Thymus (tissue), 11 donors: Measurements from ENCODE around the gene BRSK1. TPM values are rescaled to one million over a fixed set of nuclear protein-coding genes. Genes with fewer than 3 reads are reported as not detected.
"Not testable (repeated sequence)": the region's sequence is repeated elsewhere in the genome, so short reads cannot be mapped to it uniquely, and the experiment has no call there.

Experiments
- DNase-seq, 9 donors: peaks; one replicate each; pipeline ENCODE4 v3.0.0-alpha.2; 2013; ENCODE audit warnings: low spot score in 9 of 9, low read depth in 6 of 9, missing footprints in 1 of 9
- H3K27ac ChIP-seq, 2 donors: one replicate each; pipeline ENCODE4 v1.5.1; 2013; ENCODE audit warnings: control low read depth in 1 of 2, low read depth in 1 of 2, low read length in 1 of 2, mild to moderate bottlenecking in 1 of 2, moderate library complexity in 1 of 2
- H3K27me3 ChIP-seq, 2 donors: one replicate each; pipeline ENCODE4 v1.5.1; 2013; ENCODE audit warnings: low read length in 1 of 2; ENCODE audit not compliant: control insufficient read depth in 2 of 2, insufficient read depth in 1 of 2
- H3K36me3 ChIP-seq, 2 donors: one replicate each; pipeline ENCODE4 v1.5.1; 2013; ENCODE audit warnings: low read length in 1 of 2, mild to moderate bottlenecking in 1 of 2, moderate library complexity in 1 of 2; ENCODE audit not compliant: control insufficient read depth in 2 of 2, insufficient read depth in 2 of 2
- H3K4me1 ChIP-seq, 2 donors: one replicate each; pipeline ENCODE4 v1.5.1; 2013; ENCODE audit warnings: low read length in 2 of 2; ENCODE audit not compliant: control insufficient read depth in 2 of 2, insufficient read depth in 2 of 2
- H3K4me3 ChIP-seq, 2 donors: one replicate each; pipeline ENCODE4 v1.5.1; 2013; ENCODE audit warnings: low read length in 2 of 2, control low read depth in 1 of 2, mild to moderate bottlenecking in 1 of 2
- H3K9me3 ChIP-seq, 2 donors: one replicate each; pipeline ENCODE4 v1.5.1; 2013; ENCODE audit warnings: low read length in 1 of 2, mild to moderate bottlenecking in 1 of 2; ENCODE audit not compliant: control insufficient read depth in 2 of 2, insufficient read depth in 1 of 2
- WGBS: extraction: QIAGEN DNeasy Blood & Tissue Kit; methylation state at CpG from one replicate; pipeline ENCODE4 v1.1.7; 2013; 5-methylcytosine and 5-hydroxymethylcytosine counted together
- polyA plus RNA-seq: library from polyadenylated mRNA; stranded (reverse); fragments of 200-250 nt; gene quantifications from one replicate; pipeline ENCODE4 v1.2.3, GENCODE V29; 2013
- total RNA-seq: library from RNA; stranded (reverse); fragments of 120-200 nt; gene quantifications from one replicate; pipeline ENCODE4 v1.2.4, GENCODE V29; 2013
- donor health status: healthy.

BRSK1 gene
- total and polyA plus RNA-seq, 2 donors, result 2.9 to 3.1 TPM

DNA sequence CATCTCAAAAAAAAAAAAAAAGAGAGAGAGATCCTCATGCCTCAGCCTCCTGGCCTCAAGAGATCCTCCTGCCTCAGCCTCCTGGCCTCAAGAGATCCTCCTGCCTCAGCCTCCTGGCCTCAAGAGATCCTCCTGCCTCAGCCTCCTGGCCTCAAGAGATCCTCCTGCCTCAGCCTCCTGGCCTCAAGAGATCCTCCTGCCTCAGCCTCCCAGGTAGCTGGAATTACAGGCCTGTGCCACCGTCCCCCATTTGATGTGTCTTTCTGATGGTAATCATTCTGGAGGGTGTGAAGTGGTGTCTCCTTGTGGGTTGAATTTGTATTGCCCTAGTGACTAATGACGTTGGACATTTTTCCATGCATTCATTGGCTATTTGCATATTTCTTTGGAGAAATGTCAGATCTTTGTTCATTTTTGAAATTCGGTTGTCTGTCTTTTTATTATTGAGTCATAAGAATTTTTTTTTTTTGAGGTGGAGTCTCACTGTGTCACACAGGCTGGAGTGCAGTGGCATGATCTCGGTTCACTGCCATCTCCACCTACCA, 45.0 kb downstream of the BRSK1 start:
- not testable (repeated sequence) for H3K4me1 ChIP-seq, DNase-seq, H3K36me3 ChIP-seq, H3K4me3 ChIP-seq, H3K27ac ChIP-seq, H3K9me3 ChIP-seq, H3K27me3 ChIP-seq
- WGBS, result 93% methylated on average over 4 of the region's 4 CpGs

GRCh38 chr19:55329791-55330190, 46.0 kb downstream of the BRSK1 start:
- H3K4me1 ChIP-seq, H3K27me3 ChIP-seq, H3K9me3 ChIP-seq, DNase-seq, H3K36me3 ChIP-seq, H3K27ac ChIP-seq, H3K4me3 ChIP-seq: not testable (repeated sequence)
- 97% methylated on average over 6 of the region's 6 CpGs for WGBS

- H3K4me1 ChIP-seq, result peaks cover 0 to 8% of the 10 kb centered on the region in 2 donors
- WGBS, result 95% methylated on average over 11 of the region's 11 CpGs
- H3K4me3 ChIP-seq, result no peak overlapping the region
- H3K27me3 ChIP-seq, result peaks cover 0 to 4% of the 10 kb centered on the region in 2 donors
- DNase-seq, result no peak
- H3K36me3 ChIP-seq, result no peaks in the 10 kb centered on the region
- no peak overlapping the region for H3K27ac ChIP-seq
- H3K9me3 ChIP-seq, result no peaks in the 10 kb centered on the region
Observed at GRCh38 chr19:55333870-55334269, 50.1 kb downstream of the BRSK1 start.

DNA sequence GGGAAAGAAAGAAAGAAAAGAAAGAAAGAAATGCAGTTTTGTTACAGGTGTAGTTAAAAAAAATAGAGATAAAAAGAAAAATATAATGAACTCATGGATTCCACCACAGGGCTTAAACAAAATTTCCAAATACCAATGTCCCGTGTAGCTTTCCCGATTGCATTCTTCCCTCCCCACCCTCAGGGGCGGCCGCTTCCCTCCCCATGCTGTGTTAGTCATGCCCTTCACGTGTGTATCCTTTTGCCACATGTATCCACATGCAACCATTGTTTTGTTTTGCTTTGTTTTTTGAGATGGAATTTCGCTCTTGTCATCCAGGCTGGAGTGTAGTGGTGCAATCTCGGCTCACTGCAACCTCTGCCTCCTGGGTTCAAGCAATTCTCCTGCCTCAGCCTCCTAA, 52.3 kb downstream of the BRSK1 start:
- H3K4me1 ChIP-seq, result peaks cover 5 to 20% of the 10 kb centered on the region in 2 donors
- no peak overlapping the region for H3K27ac ChIP-seq
- H3K9me3 ChIP-seq, result peaks cover 0 to 2% of the 10 kb centered on the region in 2 donors
- no peak overlapping the region for H3K4me3 ChIP-seq
- WGBS, result 92% methylated on average over 7 of the region's 7 CpGs
- H3K36me3 ChIP-seq, result no peaks in the 10 kb centered on the region
- peaks cover 0 to 4% of the 10 kb centered on the region in 2 donors for H3K27me3 ChIP-seq
- DNase-seq, result no peak

GRCh38 chr19:55339105-55339888, 55.5 kb downstream of the BRSK1 start, which contains the start of gene KMT5C:
Gene KMT5C (plus strand): TSS chr19:55339876. CDS start chr19:55341937, 2,061 bp downstream.
- Histone ChIP-seq H3K9me3 (peaks cover 0 to 2% of the 10 kb centered on the region in 2 donors), H3K27me3 (peaks cover 0 to 4% of the 10 kb centered on the region in 2 donors), H3K27ac (peak within 1 kb of the TSS; percentile 95 to 97), H3K36me3 (peaks cover 19 to 27% of the 10 kb centered on the region in 2 donors), H3K4me1 (peaks cover 11 to 26% of the 10 kb centered on the region in 2 donors), H3K4me3 (peak within 1 kb of the TSS; percentile 64 to 70)
- peak; percentile 100 for DNase-seq
- under 1% methylated on average over 63 of the region's 63 CpGs for WGBS

DNA sequence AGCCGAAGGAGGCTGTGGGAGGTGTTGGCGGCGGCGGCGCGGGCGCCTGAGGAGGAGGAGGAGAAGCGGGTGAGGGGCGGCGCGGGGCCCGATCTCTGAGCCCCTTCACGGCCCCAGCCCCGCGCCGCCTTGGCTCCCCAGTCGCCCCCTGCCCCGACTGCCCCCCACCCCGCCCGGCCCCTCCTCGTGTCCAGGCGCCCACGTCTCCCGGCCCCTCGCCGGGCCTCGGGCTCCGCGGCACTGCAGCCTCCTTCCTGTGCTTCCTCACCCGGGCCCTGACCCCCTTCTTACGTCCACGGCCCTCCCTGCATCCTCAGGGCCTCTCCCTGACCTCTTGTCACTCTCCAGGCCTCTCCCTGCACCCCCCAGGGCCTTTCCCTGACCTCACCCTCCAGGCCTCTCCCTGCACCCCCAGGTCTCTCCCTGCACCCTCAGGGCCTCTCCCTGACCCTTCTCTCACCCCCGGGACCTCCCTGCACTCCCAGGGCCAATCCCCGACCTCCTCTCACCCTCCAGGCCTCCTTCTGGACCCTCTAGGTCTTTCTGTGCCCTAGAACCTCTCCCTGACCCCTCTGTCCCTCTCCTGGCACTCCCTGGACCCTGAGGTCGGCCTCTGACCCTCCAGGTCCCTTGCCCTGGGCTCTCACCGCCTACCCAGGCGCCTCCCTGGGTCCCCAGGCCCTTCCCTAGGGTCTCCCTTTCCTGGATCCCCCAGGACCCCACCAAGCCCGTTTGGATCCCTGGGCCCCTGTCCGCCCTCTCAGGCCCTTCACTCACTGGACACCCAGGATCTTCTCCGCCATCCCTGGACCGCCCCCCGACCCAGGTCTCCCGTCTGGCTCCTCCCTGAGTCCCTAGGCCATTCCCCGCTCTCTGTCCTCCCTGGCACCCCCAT, 56.3 kb downstream of the BRSK1 start:
- peak overlapping the region; percentile 64 to 70 for H3K4me3 ChIP-seq
- H3K9me3 ChIP-seq, result peaks cover 0 to 2% of the 10 kb centered on the region in 2 donors
- peaks cover 11 to 26% of the 10 kb centered on the region in 2 donors for H3K4me1 ChIP-seq
- peak in 2 of 9 donors; percentile 15 to 18 for DNase-seq
- H3K27me3 ChIP-seq, result peaks cover 0 to 4% of the 10 kb centered on the region in 2 donors
- 6% methylated on average over 42 of the region's 44 CpGs for WGBS
- H3K27ac ChIP-seq, result peak overlapping the region; percentile 84 to 88
- H3K36me3 ChIP-seq, result peaks cover 19 to 36% of the 10 kb centered on the region in 2 donors

DNA sequence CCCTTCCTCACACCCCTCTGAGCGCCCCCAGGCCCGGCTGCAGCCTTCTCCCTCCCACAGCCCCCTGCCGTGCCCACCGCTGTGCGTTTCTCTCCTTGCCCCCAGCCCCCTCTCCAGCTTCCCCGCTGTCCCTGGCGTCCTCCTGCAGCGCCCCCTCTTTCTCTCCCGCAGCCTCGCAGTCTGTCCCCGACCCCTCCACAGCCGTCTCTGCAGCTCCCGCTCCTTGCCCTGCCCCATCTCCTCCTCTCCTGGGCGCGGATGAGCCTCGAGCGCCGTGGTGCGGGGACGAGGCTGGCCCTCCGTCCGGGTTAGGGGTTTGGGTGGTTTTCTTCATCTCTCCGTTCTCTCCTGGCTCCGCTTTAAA, 57.0 kb downstream of the BRSK1 start:
- H3K36me3 ChIP-seq, result peaks cover 19 to 41% of the 10 kb centered on the region in 2 donors
- peaks cover 11 to 26% of the 10 kb centered on the region in 2 donors for H3K4me1 ChIP-seq
- peak overlapping the region; percentile 64 to 70 for H3K4me3 ChIP-seq
- peaks cover 0 to 4% of the 10 kb centered on the region in 2 donors for H3K27me3 ChIP-seq
- 2% methylated on average over 24 of the region's 24 CpGs for WGBS
- H3K27ac ChIP-seq, result peak overlapping the region; percentile 84 to 88
- peaks cover 0 to 2% of the 10 kb centered on the region in 2 donors for H3K9me3 ChIP-seq
- DNase-seq, result peak in 4 of 9 donors; percentile 26 to 62 (median 36)

DNA sequence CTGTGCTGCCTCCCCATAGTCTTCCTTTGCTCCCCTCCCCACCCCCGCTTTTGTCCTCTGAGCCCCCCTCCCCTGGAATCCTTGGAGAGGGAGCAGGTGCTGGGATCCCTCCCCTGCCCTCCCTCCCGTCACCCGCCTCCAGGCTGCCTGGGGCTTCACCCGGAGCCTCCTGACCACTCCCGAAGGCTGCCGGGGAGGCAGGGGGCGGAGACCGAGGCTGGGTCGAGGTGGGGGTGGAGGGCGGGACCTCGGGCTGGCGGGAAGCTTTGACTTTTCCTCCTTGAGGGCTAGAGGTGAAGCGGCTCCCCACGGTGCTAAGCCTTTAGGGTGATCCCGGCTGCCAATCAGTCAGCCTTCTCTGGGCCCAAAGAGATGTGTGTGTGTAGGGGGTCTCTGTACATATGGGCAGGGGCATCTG, 57.4 kb downstream of the BRSK1 start:
- Histone ChIP-seq H3K9me3 (peaks cover 0 to 2% of the 10 kb centered on the region in 2 donors), H3K4me3 (peak overlapping the region; percentile 64 to 70), H3K27ac (peak overlapping the region in 1 of 2 donors; percentile 88), H3K27me3 (peaks cover 0 to 4% of the 10 kb centered on the region in 2 donors), H3K4me1 (peaks cover 11 to 26% of the 10 kb centered on the region in 2 donors), H3K36me3 (peaks cover 20 to 46% of the 10 kb centered on the region in 2 donors)
- 2% methylated on average over 15 of the region's 15 CpGs for WGBS
- peak in 7 of 9 donors; percentile 26 to 75 (median 65) for DNase-seq
